Astrocyte (in vitro differentiated cells and primary cell): ENCODE data around the gene RB1. TPM values are rescaled to one million over a fixed set of nuclear protein-coding genes. Genes with fewer than 3 reads are reported as not detected.

Source experiments
- DNase-seq: peaks from one replicate; pipeline ENCODE4 v3.0.0-alpha.2; 2010; ENCODE audit warnings: low read depth
- FAIRE-seq: peaks from 2 replicates; lab custom pipeline; 2011; peaks lifted over from hg19 to GRCh38; lab: Jason Lieb, UNC
- H2AFZ ChIP-seq: 2 replicates; pipeline ENCODE4 v1.6.0; 2012; ENCODE audit warnings: low read depth, low read length, inconsistent platforms
- H3K27ac ChIP-seq: 2 replicates; pipeline ENCODE4 v1.5.1; 2011; ENCODE audit warnings: low read depth, low read length, inconsistent platforms
- H3K27me3 ChIP-seq: 2 replicates; pipeline ENCODE4 v1.6.0; 2011; ENCODE audit warnings: low read length, inconsistent platforms; ENCODE audit not compliant: insufficient read depth
- H3K36me3 ChIP-seq: 2 replicates; pipeline ENCODE4 v1.5.1; 2011; ENCODE audit warnings: low read length, inconsistent platforms; ENCODE audit not compliant: insufficient read depth
- H3K4me1 ChIP-seq: 2 replicates; pipeline ENCODE4 v1.5.1; 2011; ENCODE audit warnings: low read length, inconsistent platforms; ENCODE audit not compliant: insufficient read depth
- H3K4me2 ChIP-seq: 2 replicates; pipeline ENCODE4 v1.6.0; 2012; ENCODE audit warnings: low read length, inconsistent platforms
- H3K4me3 ChIP-seq: 2 replicates; pipeline ENCODE4 v1.5.1; 2011; ENCODE audit warnings: low read depth, mild to moderate bottlenecking, low read length, inconsistent platforms; ENCODE audit not compliant: insufficient read depth
- H3K79me2 ChIP-seq: 2 replicates; pipeline ENCODE4 v1.6.0; 2012; ENCODE audit warnings: mild to moderate bottlenecking, low read length, inconsistent platforms; ENCODE audit not compliant: insufficient read depth
- H3K9ac ChIP-seq: 2 replicates; pipeline ENCODE4 v1.6.0; 2012; ENCODE audit warnings: mild to moderate bottlenecking, low read length, inconsistent platforms
- H3K9me3 ChIP-seq: 2 replicates; pipeline ENCODE4 v1.5.1; 2012; ENCODE audit warnings: low read depth, mild to moderate bottlenecking, low read length, inconsistent platforms; ENCODE audit not compliant: insufficient read depth
- H4K20me1 ChIP-seq: 2 replicates; pipeline ENCODE4 v1.6.0; 2012; ENCODE audit warnings: low read length, inconsistent platforms; ENCODE audit not compliant: insufficient read depth
- H3K27ac Mint-ChIP-seq: one replicate; pipeline ENCODE4 v1.8.0; 2021; ENCODE audit warnings: mild to moderate bottlenecking, mixed read lengths; ENCODE audit not compliant: unreplicated experiment
- H3K27me3 Mint-ChIP-seq: one replicate; pipeline ENCODE4 v1.8.0; 2021; ENCODE audit warnings: low read depth, mixed read lengths; ENCODE audit not compliant: unreplicated experiment
- H3K36me3 Mint-ChIP-seq: one replicate; pipeline ENCODE4 v1.8.0; 2021; ENCODE audit warnings: low read depth, mixed read lengths; ENCODE audit not compliant: unreplicated experiment
- H3K4me1 Mint-ChIP-seq: one replicate; pipeline ENCODE4 v1.8.0; 2021; ENCODE audit warnings: low read depth, mixed read lengths; ENCODE audit not compliant: unreplicated experiment
- H3K4me3 Mint-ChIP-seq: one replicate; pipeline ENCODE4 v1.8.0; 2021; ENCODE audit warnings: mild to moderate bottlenecking, moderate library complexity, mixed read lengths; ENCODE audit not compliant: unreplicated experiment
- H3K9me3 Mint-ChIP-seq: one replicate; pipeline ENCODE4 v1.8.0; 2021; ENCODE audit warnings: mild to moderate bottlenecking, mixed read lengths; ENCODE audit not compliant: unreplicated experiment
- EZH2 ChIP-seq: IDR thresholded peaks from 2 replicates; pipeline ENCODE4 v1.6.1; 2012; ENCODE audit warnings: mild to moderate bottlenecking, low read length, inconsistent platforms; ENCODE audit not compliant: insufficient read depth
- total RNA-seq: library from RNA; stranded (reverse); gene quantifications from 2 replicates; pipeline ENCODE4 v1.2.1, GENCODE V29; 2021
- TF ChIP-seq, protein P1 (sequence below): IDR thresholded peaks from 2 replicates; pipeline ENCODE4 v1.5.1; 2011; ENCODE audit warnings: low read depth, mild to moderate bottlenecking, inconsistent platforms, low read length, moderate library complexity; ENCODE audit not compliant: insufficient read depth

Gene RB1
- total RNA-seq, 1 donor from 2014 or later = 32.7 TPM

DNA sequence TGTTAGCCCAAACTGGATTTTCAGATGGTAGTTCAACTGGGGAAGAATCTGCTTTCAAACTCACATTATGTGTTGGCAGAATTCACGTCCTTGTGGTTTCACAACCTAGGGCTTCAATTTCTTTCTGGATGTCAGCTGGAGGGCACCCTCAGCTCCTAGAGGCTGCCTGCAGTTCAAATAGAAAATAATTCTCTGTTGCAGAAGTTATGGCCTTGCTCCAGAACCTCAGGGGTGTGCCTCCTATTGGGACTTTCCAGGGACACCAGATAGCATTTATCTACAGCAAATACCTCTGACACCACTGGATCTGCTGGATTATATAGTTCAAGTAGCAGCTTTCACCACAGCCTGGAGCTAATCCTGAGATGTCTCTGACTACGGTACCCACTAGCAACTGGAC lies 11.8 kb upstream of the RB1 start:
- TF ChIP-seq, protein P1, sequence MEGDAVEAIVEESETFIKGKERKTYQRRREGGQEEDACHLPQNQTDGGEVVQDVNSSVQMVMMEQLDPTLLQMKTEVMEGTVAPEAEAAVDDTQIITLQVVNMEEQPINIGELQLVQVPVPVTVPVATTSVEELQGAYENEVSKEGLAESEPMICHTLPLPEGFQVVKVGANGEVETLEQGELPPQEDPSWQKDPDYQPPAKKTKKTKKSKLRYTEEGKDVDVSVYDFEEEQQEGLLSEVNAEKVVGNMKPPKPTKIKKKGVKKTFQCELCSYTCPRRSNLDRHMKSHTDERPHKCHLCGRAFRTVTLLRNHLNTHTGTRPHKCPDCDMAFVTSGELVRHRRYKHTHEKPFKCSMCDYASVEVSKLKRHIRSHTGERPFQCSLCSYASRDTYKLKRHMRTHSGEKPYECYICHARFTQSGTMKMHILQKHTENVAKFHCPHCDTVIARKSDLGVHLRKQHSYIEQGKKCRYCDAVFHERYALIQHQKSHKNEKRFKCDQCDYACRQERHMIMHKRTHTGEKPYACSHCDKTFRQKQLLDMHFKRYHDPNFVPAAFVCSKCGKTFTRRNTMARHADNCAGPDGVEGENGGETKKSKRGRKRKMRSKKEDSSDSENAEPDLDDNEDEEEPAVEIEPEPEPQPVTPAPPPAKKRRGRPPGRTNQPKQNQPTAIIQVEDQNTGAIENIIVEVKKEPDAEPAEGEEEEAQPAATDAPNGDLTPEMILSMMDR = no peak
- no peak for TF ChIP-seq EZH2
- H3K9ac ChIP-seq = no peak overlapping the region
- no peaks in the 10 kb centered on the region for H3K9me3 ChIP-seq
- H3K4me3 ChIP-seq = no peak overlapping the region
- H3K27me3 Mint-ChIP-seq = no peaks in the 10 kb centered on the region
- no peak for DNase-seq
- H3K9me3 Mint-ChIP-seq = no peaks in the 10 kb centered on the region
- no peaks in the 10 kb centered on the region for H4K20me1 ChIP-seq
- no peaks in the 10 kb centered on the region for H3K4me1 ChIP-seq
- no peak overlapping the region for H3K27ac ChIP-seq
- no peaks in the 10 kb centered on the region for H3K79me2 ChIP-seq
- no peak for FAIRE-seq
- no peak overlapping the region for H3K4me2 ChIP-seq
- no peaks in the 10 kb centered on the region for H3K27me3 ChIP-seq
- H3K36me3 ChIP-seq = no peaks in the 10 kb centered on the region
- no peak overlapping the region for H3K27ac Mint-ChIP-seq
- no peaks in the 10 kb centered on the region for H3K36me3 Mint-ChIP-seq
- H3K4me3 Mint-ChIP-seq = no peak overlapping the region
- no peak overlapping the region for H2AFZ ChIP-seq
- H3K4me1 Mint-ChIP-seq = no peaks in the 10 kb centered on the region

DNA sequence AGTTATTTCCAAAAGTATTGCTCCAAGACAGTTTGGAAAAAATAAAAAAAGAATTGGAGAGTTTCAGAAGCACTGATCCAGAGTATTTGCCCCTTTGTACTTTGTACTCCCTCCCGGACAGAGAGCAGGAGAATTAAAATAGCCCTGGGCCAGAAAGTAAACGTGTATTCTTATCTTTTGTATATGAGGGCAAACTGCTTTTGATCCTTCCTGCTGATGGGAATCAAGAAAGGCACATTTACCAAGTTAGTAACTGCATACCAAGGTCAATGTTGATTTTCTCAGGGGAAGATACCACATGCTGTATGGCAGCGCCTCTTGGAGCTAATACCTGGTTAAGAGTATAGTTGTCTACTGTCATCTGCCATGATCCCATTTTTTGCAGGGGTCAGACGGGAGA lies 10.9 kb upstream of the RB1 start:
- no peak overlapping the region for H2AFZ ChIP-seq
- FAIRE-seq (no peak), DNase-seq (no peak)
- H3K4me1 ChIP-seq = no peaks in the 10 kb centered on the region
- no peaks in the 10 kb centered on the region for H3K4me1 Mint-ChIP-seq
- H3K27ac Mint-ChIP-seq = no peak overlapping the region
- H3K4me3 Mint-ChIP-seq = no peak overlapping the region
- H3K36me3 Mint-ChIP-seq = no peaks in the 10 kb centered on the region
- no peaks in the 10 kb centered on the region for H3K27me3 Mint-ChIP-seq
- H3K27ac ChIP-seq = no peak overlapping the region
- H4K20me1 ChIP-seq = no peaks in the 10 kb centered on the region
- no peak overlapping the region for H3K4me3 ChIP-seq
- no peaks in the 10 kb centered on the region for H3K27me3 ChIP-seq
- H3K9me3 Mint-ChIP-seq = no peaks in the 10 kb centered on the region
- H3K79me2 ChIP-seq = no peaks in the 10 kb centered on the region
- TF ChIP-seq EZH2 = no peak
- TF ChIP-seq, protein P1 = no peak
- H3K4me2 ChIP-seq = no peak overlapping the region
- H3K9me3 ChIP-seq = no peaks in the 10 kb centered on the region
- H3K36me3 ChIP-seq = no peaks in the 10 kb centered on the region
- H3K9ac ChIP-seq = no peak overlapping the region

- no peaks in the 10 kb centered on the region for H3K27me3 ChIP-seq
- no peaks in the 10 kb centered on the region for H3K36me3 ChIP-seq
- Mint-ChIP-seq H3K27ac (no peak overlapping the region), H3K9me3 (no peaks in the 10 kb centered on the region), H3K36me3 (no peaks in the 10 kb centered on the region), H3K4me3 (no peak overlapping the region), H3K4me1 (peaks cover 2% of the 10 kb centered on the region), H3K27me3 (no peaks in the 10 kb centered on the region)
- no peak for FAIRE-seq
- DNase-seq = no peak
- no peak overlapping the region for H2AFZ ChIP-seq
- H3K27ac ChIP-seq = no peak overlapping the region
- no peak overlapping the region for H3K9ac ChIP-seq
- no peaks in the 10 kb centered on the region for H3K79me2 ChIP-seq
- no peaks in the 10 kb centered on the region for H3K4me1 ChIP-seq
- no peaks in the 10 kb centered on the region for H3K9me3 ChIP-seq
- TF ChIP-seq, protein P1 = no peak
- no peak for TF ChIP-seq EZH2
- no peak overlapping the region for H3K4me2 ChIP-seq
- no peak overlapping the region for H3K4me3 ChIP-seq
- no peaks in the 10 kb centered on the region for H4K20me1 ChIP-seq
Measured at GRCh38 chr13:48294653-48295052, 8.9 kb upstream of the RB1 start.
